ENCODE measurements around the gene SMYD3.

GRCh38 chr1:245822996-245823395, 684.1 kb downstream of the SMYD3 start:
- TF ChIP-seq HSF4 (CRISPR knock-in tag; IDR thresholded peaks at IDR 0.05; ENCODE audit: borderline replicate concordance), result no peak
- TF ChIP-seq EP300 (IDR thresholded peaks at IDR 0.05; ENCODE audit: low read length), result no peak
- TF ChIP-seq ZZZ3 (IDR thresholded peaks at IDR 0.05), result no peak
- TF ChIP-seq YY1 (IDR thresholded peaks at IDR 0.05; ENCODE audit: borderline replicate concordance in 1 of 3, control insufficient read depth in 1 of 3, extremely low read depth in 1 of 3, insufficient read depth in 3 of 3, insufficient read length in 1 of 3, insufficient replicate concordance in 2 of 3, low read depth in 1 of 3, low read length in 2 of 3), result no peak
- no peak for TF ChIP-seq EZH2 (IDR thresholded peaks at IDR 0.05; ENCODE audit: borderline replicate concordance, low read depth, low read length)
- no peak for TF ChIP-seq ZNF12 (CRISPR knock-in tag; IDR thresholded peaks at IDR 0.05)
- no peak for TF ChIP-seq CREM (IDR thresholded peaks at IDR 0.05; ENCODE audit: low read depth)
- no peak for TF ChIP-seq SRSF9 (IDR thresholded peaks at IDR 0.05; ENCODE audit: borderline replicate concordance, low read depth, low read length)
- no peak for TF ChIP-seq PYGO2 (tag; IDR thresholded peaks at IDR 0.05)
- TF ChIP-seq FOXJ2 (tag; IDR thresholded peaks at IDR 0.05), result no peak
- no peak for TF ChIP-seq ZBTB43 (CRISPR knock-in tag; IDR thresholded peaks at IDR 0.05)
- TF ChIP-seq ZNF274 (IDR thresholded peaks at IDR 0.05; ENCODE audit: borderline replicate concordance, low read depth, low read length), result no peak

Data from K562 (cell line).